K562 (cell line): ENCODE measurements around the gene KRTAP23-1. TPM values are rescaled to one million over a fixed set of nuclear protein-coding genes. Genes with fewer than 3 reads are reported as not detected.

Experiments used
- ATAC-seq: fragments of 200-7000 bp; cut with Tn5 transposase; 3 replicates; pipeline ENCODE4 v1.9.1; 2020; ENCODE audit warnings: moderate library complexity
- BruUV-seq: library from RNA; stranded (reverse); fragments of 400-500 nt; replicated peaks from 2 replicates; lab custom pipeline; 2021; lab: Mats Ljungman, UMichigan
- CTCF ChIA-PET: fragments of 300-600 bp; formaldehyde crosslinking; extraction: SDS; loops from one replicate; lab custom pipeline; 2021; ENCODE audit warnings: low intra/inter-chr PET ratio; lab: Yijun Ruan, JAX
- POLR2A ChIA-PET: fragments of 300-600, 350-650 bp; sonication (Branson Sonifier 250); formaldehyde crosslinking; extraction: SDS; loops from one replicate; lab custom pipeline; 2021; ENCODE audit warnings: antibody characterized with exemption, inconsistent platforms; lab: Yijun Ruan, JAX
- DNase-seq, 4 experiments: peaks; one replicate each; pipeline versions ENCODE4 v3.0.0 to v3.0.0-alpha.2; 2011 to 2018; ENCODE audit warnings: low spot score in 3 of 4, mixed read lengths in 3 of 4; ENCODE audit errors: extremely low read depth in 1 of 4
- FAIRE-seq: peaks from 2 replicates; lab custom pipeline; 2011; peaks lifted over from hg19 to GRCh38; lab: Jason Lieb, UNC
- H2AFZ ChIP-seq: 2 replicates; pipeline ENCODE4 v1.6.0; 2011; ENCODE audit warnings: low read depth, low read length, control low read depth, inconsistent platforms
- H3K27ac ChIP-seq: fragments of 200-600 bp; 3 replicates; pipeline ENCODE4 v1.8.0; 2011; ENCODE audit warnings: low read depth, mild to moderate bottlenecking, control low read depth, inconsistent platforms, low read length, moderate library complexity, mixed read lengths; ENCODE audit errors: extremely low read depth
- H3K27me3 ChIP-seq, 2 experiments: fragments of 300-600 bp in 1 of 2; 2 replicates in 1 of 2; 3 replicates in 1 of 2; pipeline versions ENCODE4 v1.6.0 to v1.8.0; 2011; ENCODE audit warnings: inconsistent platforms in 2 of 2, low read length in 2 of 2, mild to moderate bottlenecking in 1 of 2, mixed read lengths in 1 of 2, moderate library complexity in 1 of 2; ENCODE audit not compliant: control insufficient read depth in 2 of 2, insufficient read depth in 2 of 2
- H3K36me3 ChIP-seq: fragments of 300-600 bp; 3 replicates; pipeline ENCODE4 v1.8.0; 2011; ENCODE audit warnings: mild to moderate bottlenecking, low read length, inconsistent platforms; ENCODE audit not compliant: control insufficient read depth, insufficient read depth
- H3K4me1 ChIP-seq, 2 experiments: fragments of 200-600 bp in 1 of 2; replicated peaks in 1 of 2; 2 replicates in 1 of 2; 3 replicates in 1 of 2; pipeline versions ENCODE4 v1.5.1 to v1.8.0; 2011; ENCODE audit warnings: inconsistent platforms in 2 of 2, low read length in 2 of 2, mild to moderate bottlenecking in 1 of 2, mixed read lengths in 1 of 2, moderate library complexity in 1 of 2; ENCODE audit not compliant: control insufficient read depth in 2 of 2, insufficient read depth in 2 of 2
- H3K4me2 ChIP-seq: 2 replicates; pipeline ENCODE4 v1.6.1; 2011; ENCODE audit warnings: low read length, control low read depth, inconsistent platforms, mixed read lengths; ENCODE audit not compliant: insufficient read depth
- H3K4me3 ChIP-seq: fragments of 200-600 bp; sonication (generic), shearing (Covaris generic); 2 replicates; pipeline ENCODE4 v1.5.1; 2016; ENCODE audit warnings: control low read depth, inconsistent platforms
- H3K79me2 ChIP-seq: fragments of 200-600 bp; 3 replicates; pipeline ENCODE4 v1.8.0; 2011; ENCODE audit warnings: low read length, inconsistent platforms; ENCODE audit not compliant: control insufficient read depth, insufficient read depth
- H3K9ac ChIP-seq, 2 experiments: 2 replicates each; pipeline versions ENCODE4 v1.6.0 to v1.6.1; 2011; ENCODE audit warnings: low read depth in 2 of 2, low read length in 2 of 2, control low read depth in 1 of 2, inconsistent platforms in 1 of 2, mild to moderate bottlenecking in 1 of 2, mixed read lengths in 1 of 2; ENCODE audit not compliant: insufficient read depth in 1 of 2
- H3K9me1 ChIP-seq: one replicate; pipeline ENCODE4 v1.6.0; 2011; ENCODE audit warnings: inconsistent platforms, mild to moderate bottlenecking, low read length, moderate library complexity; ENCODE audit not compliant: control insufficient read depth, insufficient read depth
- H3K9me3 ChIP-seq: replicated peaks from 2 replicates; pipeline ENCODE4 v1.5.1; 2011; ENCODE audit warnings: low read depth, low read length, inconsistent platforms; ENCODE audit not compliant: control insufficient read depth, insufficient read depth
- H4K20me1 ChIP-seq: replicated peaks from 2 replicates; pipeline ENCODE4 v1.6.1; 2011; ENCODE audit warnings: low read length, inconsistent platforms, mixed read lengths; ENCODE audit not compliant: control insufficient read depth, insufficient read depth
- E2F6 ChIP-seq, 2 experiments: IDR thresholded peaks; 2 replicates each; pipeline ENCODE4 v1.6.1; 2011; ENCODE audit warnings: borderline replicate concordance in 1 of 2, control low read depth in 1 of 2, low read depth in 1 of 2, low read length in 1 of 2, mild to moderate bottlenecking in 1 of 2, mixed read lengths in 1 of 2, moderate library complexity in 1 of 2; ENCODE audit not compliant: insufficient read depth in 1 of 2, insufficient read length in 1 of 2, poor library complexity in 1 of 2, severe bottlenecking in 1 of 2; ENCODE audit errors: extremely low read depth in 1 of 2
- EZH2 ChIP-seq: IDR thresholded peaks from 2 replicates; pipeline ENCODE4 v1.6.1; 2012; ENCODE audit warnings: low read depth, mild to moderate bottlenecking, inconsistent platforms, low read length, borderline replicate concordance
- FOXA1 ChIP-seq: fragments of 450-650 bp; IDR thresholded peaks from 2 replicates; pipeline ENCODE4 v1.6.1; 2016; ENCODE audit warnings: mild to moderate bottlenecking, borderline replicate concordance
- FOXO4 ChIP-seq: fragments of 450-650 bp; formaldehyde crosslinking; IDR thresholded peaks from 2 replicates; pipeline ENCODE4 v1.4.0; 2020; ENCODE audit warnings: mild to moderate bottlenecking, moderate library complexity
- GTF2F1 ChIP-seq: IDR thresholded peaks from 2 replicates; pipeline ENCODE4 v1.6.1; 2011; ENCODE audit warnings: low read depth, low read length, improper control_type of control experiment
- MYBL2 ChIP-seq, 2 experiments: fragments of 450-650 bp in 1 of 2; sonication (generic) in 1 of 2; formaldehyde crosslinking in 1 of 2; IDR thresholded peaks; 2 replicates each; pipeline versions ENCODE4 v1.6.1 to v1.8.1; 2017 to 2022; ENCODE audit warnings: borderline replicate concordance in 1 of 2, inconsistent platforms in 1 of 2, low read depth in 1 of 2, mild to moderate bottlenecking in 1 of 2, missing genetic modification reagents in 1 of 2, moderate library complexity in 1 of 2
- NR2F6 ChIP-seq: fragments of 450-650 bp; formaldehyde crosslinking; IDR thresholded peaks from 2 replicates; pipeline ENCODE4 v1.4.0; 2020; ENCODE audit warnings: mild to moderate bottlenecking
- NR4A1 ChIP-seq, 2 experiments: fragments of 250-450 bp in 1 of 2; fragments of 450-650 bp in 1 of 2; sonication (Bioruptor Pico) in 1 of 2; IDR thresholded peaks; 2 replicates each; pipeline versions ENCODE4 v1.4.0 to v1.6.1; 2016 to 2020; ENCODE audit warnings: mild to moderate bottlenecking in 2 of 2, missing compliant biosample characterization in 1 of 2, missing genetic modification characterization in 1 of 2, moderate library complexity in 1 of 2
- POLR2G ChIP-seq: fragments of 200-400 bp; formaldehyde crosslinking; IDR thresholded peaks from 2 replicates; pipeline ENCODE4 v1.6.1; 2017; ENCODE audit warnings: low read depth, mild to moderate bottlenecking, antibody characterized with exemption, low read length, moderate library complexity
- RNF2 ChIP-seq: sonication (generic); IDR thresholded peaks from 2 replicates; pipeline ENCODE4 v1.6.1; 2016
- TFAP4 ChIP-seq: sonication (generic); formaldehyde crosslinking; IDR thresholded peaks from 2 replicates; pipeline ENCODE4 v1.8.0; 2022; ENCODE audit warnings: missing genetic modification reagents, mild to moderate bottlenecking, moderate library complexity, borderline replicate concordance
- XRCC5 ChIP-seq: fragments of 200-400 bp; formaldehyde crosslinking; IDR thresholded peaks from 2 replicates; pipeline ENCODE4 v1.6.1; 2017; ENCODE audit warnings: low read depth, mild to moderate bottlenecking, low read length
- ZBTB12 ChIP-seq: fragments of 250-450 bp; sonication (Bioruptor Pico); IDR thresholded peaks from 2 replicates; pipeline ENCODE4 v1.4.0; 2020
- ZFPM2 ChIP-seq: fragments of 250-450 bp; sonication (Bioruptor Pico); IDR thresholded peaks from 2 replicates; pipeline ENCODE4 v1.5.1; 2022; ENCODE audit warnings: mild to moderate bottlenecking
- ZNF699 ChIP-seq: fragments of 250-450 bp; sonication (Bioruptor Pico); IDR thresholded peaks from 2 replicates; pipeline ENCODE4 v1.8.0; 2021; ENCODE audit warnings: mild to moderate bottlenecking, moderate library complexity; ENCODE audit not compliant: insufficient replicate concordance
- ZSCAN29 ChIP-seq: fragments of 450-650 bp; IDR thresholded peaks from 2 replicates; pipeline ENCODE4 v1.6.1; 2017
- WGBS: fragments of 100-300 bp; shearing (Covaris generic); methylation state at CpG from one replicate; pipeline ENCODE4 v1.1.6; 2016; ENCODE audit warnings: low coverage, mixed read lengths; ENCODE audit not compliant: insufficient coverage; ENCODE audit errors: missing lambda C conversion rate; 5-methylcytosine and 5-hydroxymethylcytosine counted together
- in situ Hi-C: fragments of 300-500 bp; cut with MboI; formaldehyde crosslinking; loops from 4 replicates; pipeline ENCODE4 v1.15.0; 2018; ENCODE audit warnings: inconsistent platforms, mixed read lengths
- intact Hi-C: fragments of 100-400 bp; cut with micrococcal nuclease; formaldehyde crosslinking; loops from 2 replicates; pipeline ENCODE4 v1.14.2; 2022
- polyA plus RNA-seq, 8 experiments: library from polyadenylated mRNA; depleted of rRNA in 4 of 8; stranded (reverse) in 5 of 8; unstranded in 3 of 8; fragments of >200 nt; fragmentation: Nextera tagmentation in 2 of 8; fragmentation: Illumina TruSeq in 1 of 8; extraction: Ambion mirVana in 2 of 8; extraction: Trizol in 1 of 8; gene quantifications; 2 replicates each; pipeline versions ENCODE4 v1.2.1 to v1.2.3, GENCODE V29; 2011 to 2014; ENCODE audit warnings: inconsistent platforms in 1 of 8, missing spikeins in 1 of 8
- total RNA-seq, 7 experiments: library from RNA; depleted of rRNA in 6 of 7; stranded (reverse); fragments of >200 nt in 6 of 7; fragmentation: Illumina TruSeq in 2 of 7; extraction: Trizol in 2 of 7; gene quantifications; 2 replicates each; pipeline versions ENCODE4 v1.2.1 to v1.2.3, GENCODE V29; 2011 to 2021; ENCODE audit warnings: low replicate concordance in 1 of 7

The KRTAP23-1 gene
- total and polyA plus RNA-seq, 9 of the 15 experiments (the other 6 are each of a cell fraction or from before 2014, with no cell fraction given): not detected

- no peaks in the 10 kb centered on the region for H3K9me1 ChIP-seq
- no peak overlapping the region for H3K4me3 ChIP-seq
- H3K27me3 ChIP-seq: no peaks in the 10 kb centered on the region
- WGBS: 0% methylated on average over 2 of the region's 2 CpGs
- H3K9ac ChIP-seq: no peak overlapping the region
- no peak overlapping the region for H2AFZ ChIP-seq
- no peak overlapping the region for H3K27ac ChIP-seq
- ATAC-seq: no peak
- ChIA-PET CTCF (no interaction called here), POLR2A (no interaction called here)
- no peak for FAIRE-seq
- H3K79me2 ChIP-seq: no peaks in the 10 kb centered on the region
- in situ Hi-C loops: no loop called here
- DNase-seq: no peak
- H3K9me3 ChIP-seq: no peaks in the 10 kb centered on the region; the same call in 1 of the 2 replicates
- TF ChIP-seq EZH2 (no peak), GTF2F1 (no peak), ZSCAN29 (no peak), ZNF699 (CRISPR knock-in tag) (no peak), TFAP4 (CRISPR knock-in tag) (no peak), ZFPM2 (CRISPR knock-in tag) (no peak), POLR2G (no peak), E2F6 (IDR thresholded peaks at IDR 0.05; ENCODE audit: borderline replicate concordance in 1 of 2, extremely low read depth in 1 of 2, insufficient read depth in 1 of 2, insufficient read length in 1 of 2, low read depth in 1 of 2, low read length in 1 of 2, poor library complexity in 1 of 2, severe bottlenecking in 1 of 2) (no peak), FOXA1 (no peak), XRCC5 (no peak), RNF2 (no peak), ZBTB12 (CRISPR knock-in tag) (no peak), NR2F6 (CRISPR knock-in tag) (no peak), FOXO4 (no peak), MYBL2 (IDR thresholded peaks at IDR 0.05; ENCODE audit: low read depth) (no peak), MYBL2 (CRISPR knock-in tag; IDR thresholded peaks at IDR 0.05; ENCODE audit: borderline replicate concordance) (no peak), NR4A1 (CRISPR knock-in tag; IDR thresholded peaks at IDR 0.05) (no peak), NR4A1 (tag; IDR thresholded peaks at IDR 0.05) (no peak)
- H3K4me1 ChIP-seq: no peaks in the 10 kb centered on the region
- no peak overlapping the region for H3K4me2 ChIP-seq
- H3K36me3 ChIP-seq: no peaks in the 10 kb centered on the region
- no peaks in the 10 kb centered on the region for H4K20me1 ChIP-seq
- intact Hi-C loops: no loop called here
- no TSS peak for BruUV-seq
Measured at GRCh38 chr21:30391492-30392025, 43.2 kb upstream of the KRTAP23-1 start.
